K562 treated with DMSO at 1 percent for 48 hours (cell line): ENCODE data around the gene GPRIN1. TPM values are rescaled to one million over a fixed set of nuclear protein-coding genes. Genes with fewer than 3 reads are reported as not detected.

ENCODE experiments used
- total RNA-seq: library from RNA; unstranded; fragments of 300-600 nt; gene quantifications from 2 replicates; pipeline ENCODE4 v1.2.3, GENCODE V29; 2022; ENCODE audit warnings: low replicate concordance; ENCODE audit errors: extremely low read depth

Gene GPRIN1
- not detected in 2 replicates for total RNA-seq

GRCh38 chr5:176609724-176610434, at the start of gene GPRIN1:
Gene GPRIN1 (minus strand): TSS chr5:176610156. CDS start chr5:176599834, 10,322 bp downstream.

GRCh38 chr5:176647030-176647842, 37.3 kb upstream of the GPRIN1 start, which contains the start of gene TSPAN17:
Gene TSPAN17 (plus strand): TSS chr5:176647484. CDS start chr5:176647616, 132 bp downstream.

GRCh38 chr5:176629853-176630680, 20.1 kb upstream of the GPRIN1 start, which contains the start of the genes EIF4E1B and SNCB:
Gene EIF4E1B (plus strand): TSS chr5:176630675. CDS start chr5:176642788, 12,113 bp downstream.
Gene SNCB (minus strand): TSS chr5:176630534. CDS start chr5:176629654, 880 bp downstream.

GRCh38 chr5:176548967-176549444, 61.0 kb downstream of the GPRIN1 start, which contains the start of gene CDHR2:
Gene CDHR2 (plus strand): TSS chr5:176549342. CDS start chr5:176565353, 16,011 bp downstream.

Other genes starting within 250 kb of the GPRIN1 start
- gene KIAA1191, start 248.4 kb downstream of the GPRIN1 start, total RNA-seq: 141 TPM in 1 of 2 replicates, not detected in the other
- gene ARL10, start 244.7 kb downstream of the GPRIN1 start, total RNA-seq: not detected in 2 replicates
- gene NOP16, start 221.6 kb downstream of the GPRIN1 start, total RNA-seq: not detected in 2 replicates
- not detected in 2 replicates for gene HIGD2A, start 221.4 kb downstream of the GPRIN1 start, total RNA-seq
- not detected in 2 replicates for gene CLTB, start 193.6 kb downstream of the GPRIN1 start, total RNA-seq
- gene FAF2, start 161.8 kb downstream of the GPRIN1 start, total RNA-seq: not detected in 2 replicates
- gene RNF44, start 72.8 kb downstream of the GPRIN1 start, total RNA-seq: not detected in 2 replicates
- not detected in 2 replicates for gene CDHR2, start 60.8 kb downstream of the GPRIN1 start, total RNA-seq
- gene SNCB, start 20.4 kb upstream of the GPRIN1 start, total RNA-seq: not detected in 2 replicates
- gene EIF4E1B, start 20.5 kb upstream of the GPRIN1 start, total RNA-seq: not detected in 2 replicates
- gene TSPAN17, start 37.3 kb upstream of the GPRIN1 start, total RNA-seq: 164 TPM in 1 of 2 replicates, not detected in the other
- gene UNC5A, start 200.4 kb upstream of the GPRIN1 start, total RNA-seq: not detected in 2 replicates